ENCODE results near the gene PEX10. TPM values are rescaled to one million over a fixed set of nuclear protein-coding genes. Genes with fewer than 3 reads are reported as not detected.

PEX10 gene
- total and polyA plus RNA-seq, 10 of the 15 experiments (the other 5 are each of a cell fraction or from before 2014, with no cell fraction given), result 0.24 to 24.9 (median 16.8) TPM; not detected in 1

GRCh38 chr1:2431518-2431917, 19.2 kb upstream of the PEX10 start (continued):
- no peak for TF ChIP-seq CHD2 (IDR thresholded peaks at IDR 0.05; ENCODE audit: borderline replicate concordance, low read depth, low read length)

GRCh38 chr1:2431103-2431502, 18.7 kb upstream of the PEX10 start:
- Histone ChIP-seq H4K20me1 (ENCODE audit: control insufficient read depth, insufficient read depth) (no peaks in the 10 kb centered on the region), H3K4me2 (ENCODE audit: control insufficient read depth, insufficient read depth) (no peak overlapping the region), H3K36me3 (ENCODE audit: control insufficient read depth in 2 of 2, insufficient read depth in 2 of 2, low read length in 1 of 2) (no peaks in the 10 kb centered on the region), H3K27me3 (replicated peaks in 1 of 2; ENCODE audit: control insufficient read depth in 2 of 2, insufficient read depth in 2 of 2, low read length in 1 of 2) (no peaks in the 10 kb centered on the region; a peak in 2 of 4 replicates), H2AFZ (ENCODE audit: control insufficient read depth, low read depth, low read length) (no peak overlapping the region), H3K79me2 (ENCODE audit: control insufficient read depth, insufficient read depth, low read length) (no peaks in the 10 kb centered on the region), H3K9me3 (replicated peaks; ENCODE audit: control insufficient read depth, insufficient read depth, low read length) (peaks cover 4% of the 10 kb centered on the region; the same call in 1 of the 3 replicates), H3K4me1 (ENCODE audit: control insufficient read depth, insufficient read depth, low read length) (no peaks in the 10 kb centered on the region), H3K9ac (ENCODE audit: control insufficient read depth, insufficient read depth, low read length) (no peak overlapping the region), H3K27ac (ENCODE audit: control insufficient read depth, insufficient read depth) (no peak overlapping the region), H3K4me3 (no peak overlapping the region)
- SMC1A ChIA-PET (ENCODE audit: uncharacterized antibody, unreplicated experiment), result no interaction called here
- BruUV-seq (replicated peaks), result no TSS peak
- FAIRE-seq (no peak), ATAC-seq (no peak), DNase-seq (ENCODE audit: low read depth, low spot score) (no peak)
- no peak for TF ChIP-seq ZBTB40 (IDR thresholded peaks at IDR 0.05; ENCODE audit: borderline replicate concordance)
- no peak for TF ChIP-seq ESRRA (IDR thresholded peaks at IDR 0.05; ENCODE audit: low read length)
- TF ChIP-seq BACH1 (IDR thresholded peaks at IDR 0.05; ENCODE audit: borderline replicate concordance), result no peak
- TF ChIP-seq SREBF2 (IDR thresholded peaks at IDR 0.05; ENCODE audit: low read length), result no peak
- TF ChIP-seq ZBED1 (IDR thresholded peaks at IDR 0.05; ENCODE audit: borderline replicate concordance), result no peak
- no peak for TF ChIP-seq STAT1 (conservative IDR thresholded peaks at IDR 0.05)
- TF ChIP-seq MEF2A (IDR thresholded peaks at IDR 0.05; ENCODE audit: insufficient read depth, low read depth, low read length), result no peak
- no peak for TF ChIP-seq POU2F2 (IDR thresholded peaks at IDR 0.05; ENCODE audit: borderline replicate concordance, low read depth, low read length)
- no peak for TF ChIP-seq NR2C2 (IDR thresholded peaks at IDR 0.05; ENCODE audit: borderline replicate concordance, control insufficient read depth, insufficient read length, low read depth)
- TF ChIP-seq IRF3 (IDR thresholded peaks at IDR 0.05), result no peak
- no peak for TF ChIP-seq ZNF687 (IDR thresholded peaks at IDR 0.05)
- no peak for TF ChIP-seq RUNX3 (IDR thresholded peaks at IDR 0.05; ENCODE audit: low read length)
- no peak for TF ChIP-seq STAT3 (IDR thresholded peaks at IDR 0.05; ENCODE audit: low read depth, low read length)
- no peak for TF ChIP-seq KDM1A (IDR thresholded peaks at IDR 0.05; ENCODE audit: borderline replicate concordance)
- CTCF ChIA-PET, result no interaction called here
- 17% methylated on average over 16 of the region's 16 CpGs for WGBS (ENCODE audit: insufficient coverage, insufficient replicate concordance, low lambda C conversion rate, missing lambda C conversion rate)
- in situ Hi-C loops (cut with MboI), result no loop called here
- POLR2A ChIA-PET, result no interaction called here
- intact Hi-C loops (cut with micrococcal nuclease; ENCODE audit: unreplicated experiment), result no loop called here
- RAD21 ChIA-PET (ENCODE audit: unreplicated experiment), result no interaction called here
